ENCODE results near the gene RASSF7. TPM values are rescaled to one million over a fixed set of nuclear protein-coding genes. Genes with fewer than 3 reads are reported as not detected.

The RASSF7 gene
- total and polyA plus RNA-seq, 2 of the 8 experiments (the other 6 are each of a cell fraction or from before 2014, with no cell fraction given), result 22.3 to 43.9 TPM

GRCh38 chr11:534396-535209, 26.2 kb upstream of the RASSF7 start:
- peaks cover 21% of the 10 kb centered on the region; the same call in 1 of the 2 replicates for H3K23me2 ChIP-seq (ENCODE audit: low read depth, low read length)
- no peak overlapping the region for H2AK5ac ChIP-seq (ENCODE audit: low read depth, low read length)
- no peak overlapping the region for H3K23ac ChIP-seq (ENCODE audit: insufficient read length)
- WGBS, 2 experiments (ENCODE audit: extremely low coverage in 1 of 2, insufficient coverage in 1 of 2, insufficient read length in 1 of 2, insufficient replicate concordance in 2 of 2, low coverage in 1 of 2, low lambda C conversion rate in 2 of 2, missing lambda C conversion rate in 1 of 2), result 26% methylated on average over 47 of the region's 66 CpGs; no CpG with 5 or more reads in 1 of the 2 experiments
- peak overlapping the region; percentile 16 for H3K56ac ChIP-seq (replicated peaks; ENCODE audit: insufficient read length, low read depth, low read length)
- ChIA-PET CTCF (ENCODE audit: partially characterized antibody) (interaction anchor here (1.0 to 1.6 kb wide), 3 partner anchors 12 to 85 kb away, joined by 3 to 5 read pairs (median 4); partner anchors contain the start of gene PTDSS2), POLR2A (ENCODE audit: partially characterized antibody) (interaction anchor here (1.0 to 1.2 kb wide), 3 partner anchors 28 to 166 kb away, joined by 3 to 5 read pairs (median 4); partner anchors contain the start of gene B4GALNT4)
- peak overlapping the region; percentile 19; the same call in 1 of the 2 replicates for H3K18ac ChIP-seq (ENCODE audit: extremely low read depth, low read length)
- peak overlapping the region; percentile 52 to 77 (median 70) for H3K4me3 ChIP-seq (ENCODE audit: extremely low read depth in 1 of 4, insufficient read depth in 2 of 4, low read depth in 3 of 4, low read length in 4 of 4)
- peaks cover 0 to 17% (median 10%) of the 10 kb centered on the region in 4 experiments; a peak in 5 of 7 replicates for H3K4me1 ChIP-seq (replicated peaks in 1 of 4; ENCODE audit: control insufficient read depth in 3 of 4, insufficient read depth in 4 of 4, low read length in 3 of 4)
- no peak overlapping the region for H2AFZ ChIP-seq (ENCODE audit: low read length)
- peaks cover 7 to 11% of the 10 kb centered on the region in 2 experiments for H4K20me1 ChIP-seq (replicated peaks in 1 of 2; ENCODE audit: control insufficient read depth in 1 of 2, insufficient read depth in 2 of 2, low read length in 2 of 2)
- no peak overlapping the region for H4K8ac ChIP-seq (ENCODE audit: extremely low read depth, insufficient read depth, low read length)
- no peak overlapping the region for H2BK20ac ChIP-seq (ENCODE audit: low read length)
- no peak overlapping the region for H4K5ac ChIP-seq (ENCODE audit: insufficient read length, low read depth, low read length)
- peak in 1 of 2 experiments; percentile 66 for DNase-seq (ENCODE audit: low read depth in 1 of 2, low spot score in 2 of 2)
- H3K36me3 ChIP-seq (ENCODE audit: control insufficient read depth in 2 of 4, insufficient read depth in 4 of 4, low read length in 3 of 4), result peaks cover 0 to 15% (median 6%) of the 10 kb centered on the region in 4 experiments; a peak in 5 of 8 replicates
- H3K14ac ChIP-seq (ENCODE audit: insufficient read length), result no peak overlapping the region
- peaks cover 0 to 16% (median 6%) of the 10 kb centered on the region in 4 experiments; a peak in 5 of 7 replicates for H3K27me3 ChIP-seq (replicated peaks in 1 of 4; ENCODE audit: control insufficient read depth in 3 of 4, extremely low read depth in 1 of 4, insufficient read depth in 3 of 4, low read length in 3 of 4)
- H3K4ac ChIP-seq (replicated peaks; ENCODE audit: insufficient read length, low read depth, low read length), result no peak overlapping the region
- no peak overlapping the region for H2BK120ac ChIP-seq (replicated peaks; ENCODE audit: low read depth, low read length)
- no peak for FAIRE-seq
- peak overlapping the region in 3 of 4 experiments; percentile 29 to 52 (median 40); a peak in 5 of 7 replicates for H3K9ac ChIP-seq (replicated peaks in 1 of 4; ENCODE audit: extremely low read depth in 1 of 4, low read depth in 3 of 4, low read length in 3 of 4)
- no peaks in the 10 kb centered on the region for H3K9me3 ChIP-seq (ENCODE audit: insufficient read depth in 2 of 2, low read depth in 1 of 2, low read length in 1 of 2)
- H2BK5ac ChIP-seq (ENCODE audit: low read depth, low read length), result no peak overlapping the region
- H3K4me2 ChIP-seq (ENCODE audit: insufficient read depth in 1 of 2, low read depth in 2 of 2, low read length in 2 of 2), result peak overlapping the region; percentile 48 to 72
- no peaks in the 10 kb centered on the region for H3K79me2 ChIP-seq (ENCODE audit: control insufficient read depth in 1 of 2, insufficient read depth in 2 of 2, low read length in 2 of 2)
- no peaks in the 10 kb centered on the region for H3K79me1 ChIP-seq (ENCODE audit: low read depth, low read length)
- TF ChIP-seq BACH1 (IDR thresholded peaks at IDR 0.05; ENCODE audit: low read length) (no peak), GABPA (IDR thresholded peaks at IDR 0.05; ENCODE audit: borderline replicate concordance, insufficient read depth, low read length) (peak; percentile 9; the same call in 1 of the 2 replicates)
- H4K91ac ChIP-seq (replicated peaks; ENCODE audit: insufficient read length, low read length), result peak overlapping the region; percentile 40
- H3K27ac ChIP-seq (ENCODE audit: low read depth, low read length), result no peak overlapping the region
- no peak overlapping the region; the same call in 1 of the 2 replicates for H2BK12ac ChIP-seq (ENCODE audit: low read depth, low read length)
- no peak overlapping the region for H2BK15ac ChIP-seq (ENCODE audit: low read length)
